GM15510 (cell line): ENCODE data around the gene FMO1.

Experiments
- POLR2A ChIP-seq: IDR thresholded peaks from 3 replicates; pipeline ENCODE4 v1.6.1; 2011; ENCODE audit warnings: borderline replicate concordance; ENCODE audit not compliant: insufficient read length; ENCODE audit errors: extremely low read depth

The FMO1 gene

GRCh38 chr1:171256940-171257606 lies 8.8 kb downstream of the FMO1 start:
- no peak for TF ChIP-seq POLR2A

- TF ChIP-seq POLR2A, result no peak
Measured at GRCh38 chr1:171257607-171258076, 9.3 kb downstream of the FMO1 start.

- no peak for TF ChIP-seq POLR2A
Measured at GRCh38 chr1:171258429-171258828, 10.1 kb downstream of the FMO1 start.

- no peak for TF ChIP-seq POLR2A
Measured at GRCh38 chr1:171258943-171259342, 10.6 kb downstream of the FMO1 start.

- no peak for TF ChIP-seq POLR2A
Measured at GRCh38 chr1:171261336-171261735, 13.0 kb downstream of the FMO1 start.

- no peak for TF ChIP-seq POLR2A
Measured at GRCh38 chr1:171263901-171264300, 15.6 kb downstream of the FMO1 start.

- TF ChIP-seq POLR2A, result no peak
Measured at GRCh38 chr1:171265686-171266085, 17.4 kb downstream of the FMO1 start.

GRCh38 chr1:171266930-171267329 lies 18.6 kb downstream of the FMO1 start:
- no peak for TF ChIP-seq POLR2A

GRCh38 chr1:171267391-171267790 lies 19.1 kb downstream of the FMO1 start:
- TF ChIP-seq POLR2A, result no peak

GRCh38 chr1:171270806-171271205 lies 22.5 kb downstream of the FMO1 start:
- no peak for TF ChIP-seq POLR2A

GRCh38 chr1:171277534-171277933 lies 29.2 kb downstream of the FMO1 start:
- no peak for TF ChIP-seq POLR2A

- TF ChIP-seq POLR2A, result no peak
Measured at GRCh38 chr1:171279234-171279633, 30.9 kb downstream of the FMO1 start.

- TF ChIP-seq POLR2A, result no peak
Measured at GRCh38 chr1:171279678-171280077, 31.4 kb downstream of the FMO1 start.

GRCh38 chr1:171280599-171280998 lies 32.3 kb downstream of the FMO1 start:
- no peak for TF ChIP-seq POLR2A

GRCh38 chr1:171286032-171286705 lies 37.9 kb downstream of the FMO1 start:
- no peak for TF ChIP-seq POLR2A

- no peak for TF ChIP-seq POLR2A
Measured at GRCh38 chr1:171290621-171291020, 42.3 kb downstream of the FMO1 start.
